ENCODE results near the gene CARD6.

GRCh38 chr5:40826489-40827187 is 14.5 kb upstream of the CARD6 start:
- TF ChIP-seq CTCF (IDR thresholded peaks at IDR 0.05): no peak
- no peak for TF ChIP-seq POLR2A (IDR thresholded peaks at IDR 0.05)
